Nephron progenitor cell (in vitro differentiated cells): ENCODE results near the gene PLCL2.
A peak's percentile ranks its signal among the peaks of the same experiment; 100 is the strongest.

Source experiments
- DNase-seq: peaks from one replicate; pipeline ENCODE4 v3.0.0; 2021
- H3K27ac Mint-ChIP-seq: 2 replicates; pipeline ENCODE4 v1.8.0; 2021; ENCODE audit warnings: mild to moderate bottlenecking, moderate library complexity, mixed read lengths
- H3K27me3 Mint-ChIP-seq: 2 replicates; pipeline ENCODE4 v1.8.0; 2021; ENCODE audit warnings: mild to moderate bottlenecking, low read depth, mixed read lengths; ENCODE audit not compliant: poor library complexity
- H3K36me3 Mint-ChIP-seq: 2 replicates; pipeline ENCODE4 v1.8.0; 2021; ENCODE audit warnings: low read depth, mixed read lengths
- H3K4me1 Mint-ChIP-seq: 2 replicates; pipeline ENCODE4 v1.8.0; 2021; ENCODE audit warnings: mixed read lengths
- H3K4me3 Mint-ChIP-seq: 2 replicates; pipeline ENCODE4 v1.8.0; 2021; ENCODE audit warnings: mild to moderate bottlenecking, moderate library complexity, mixed read lengths
- H3K9me3 Mint-ChIP-seq: 2 replicates; pipeline ENCODE4 v1.8.0; 2021; ENCODE audit warnings: mild to moderate bottlenecking, moderate library complexity, mixed read lengths
- TF ChIP-seq, protein P1 (sequence below): fragments of 200-600 bp; sonication (generic); IDR thresholded peaks from 2 replicates; pipeline ENCODE4 v1.5.0; 2021; ENCODE audit warnings: antibody characterized with exemption

PLCL2 gene

DNA sequence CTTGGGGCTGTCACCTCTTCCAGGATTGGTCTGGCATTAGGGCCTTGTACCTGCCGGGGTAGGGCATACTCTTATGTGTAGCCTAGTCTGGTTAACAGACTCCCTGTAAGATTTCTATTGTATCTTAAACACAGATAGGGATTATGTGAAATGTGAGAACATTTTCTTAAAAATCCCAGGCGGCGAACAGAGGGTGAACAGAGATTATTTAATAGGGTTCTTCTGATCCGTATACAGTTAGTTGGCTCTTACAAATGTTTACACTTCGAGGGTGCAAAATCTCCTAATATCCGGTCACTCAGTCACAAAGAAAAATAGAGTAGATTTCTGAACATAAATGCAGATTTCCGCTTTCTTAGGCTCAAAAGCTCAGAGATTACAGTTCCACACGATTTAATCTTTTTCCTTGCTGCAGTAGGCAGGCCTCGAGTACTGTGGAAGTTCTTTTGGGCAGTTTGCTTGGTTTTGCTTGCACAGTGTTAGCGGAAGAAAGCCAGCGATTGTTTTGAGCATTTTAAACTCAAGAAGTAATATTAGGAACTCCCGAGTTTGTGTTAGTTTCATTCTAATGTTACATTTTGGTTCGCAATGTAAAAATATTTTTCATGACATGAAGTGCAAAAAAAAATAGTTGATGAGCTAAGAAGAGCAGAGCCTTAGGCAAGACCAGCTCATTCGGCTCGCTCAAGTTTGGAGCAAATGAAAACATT lies 993 bp downstream of the PLCL2 start:
- H3K36me3 Mint-ChIP-seq, result no peaks in the 10 kb centered on the region
- no peak for DNase-seq
- peaks cover 20% of the 10 kb centered on the region for H3K27me3 Mint-ChIP-seq
- H3K4me1 Mint-ChIP-seq, result peaks cover 30% of the 10 kb centered on the region
- TF ChIP-seq, protein P1, sequence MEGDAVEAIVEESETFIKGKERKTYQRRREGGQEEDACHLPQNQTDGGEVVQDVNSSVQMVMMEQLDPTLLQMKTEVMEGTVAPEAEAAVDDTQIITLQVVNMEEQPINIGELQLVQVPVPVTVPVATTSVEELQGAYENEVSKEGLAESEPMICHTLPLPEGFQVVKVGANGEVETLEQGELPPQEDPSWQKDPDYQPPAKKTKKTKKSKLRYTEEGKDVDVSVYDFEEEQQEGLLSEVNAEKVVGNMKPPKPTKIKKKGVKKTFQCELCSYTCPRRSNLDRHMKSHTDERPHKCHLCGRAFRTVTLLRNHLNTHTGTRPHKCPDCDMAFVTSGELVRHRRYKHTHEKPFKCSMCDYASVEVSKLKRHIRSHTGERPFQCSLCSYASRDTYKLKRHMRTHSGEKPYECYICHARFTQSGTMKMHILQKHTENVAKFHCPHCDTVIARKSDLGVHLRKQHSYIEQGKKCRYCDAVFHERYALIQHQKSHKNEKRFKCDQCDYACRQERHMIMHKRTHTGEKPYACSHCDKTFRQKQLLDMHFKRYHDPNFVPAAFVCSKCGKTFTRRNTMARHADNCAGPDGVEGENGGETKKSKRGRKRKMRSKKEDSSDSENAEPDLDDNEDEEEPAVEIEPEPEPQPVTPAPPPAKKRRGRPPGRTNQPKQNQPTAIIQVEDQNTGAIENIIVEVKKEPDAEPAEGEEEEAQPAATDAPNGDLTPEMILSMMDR, result no peak
- peak overlapping the region; percentile 86 for H3K4me3 Mint-ChIP-seq
- no peak overlapping the region for H3K27ac Mint-ChIP-seq
- no peaks in the 10 kb centered on the region for H3K9me3 Mint-ChIP-seq

DNA sequence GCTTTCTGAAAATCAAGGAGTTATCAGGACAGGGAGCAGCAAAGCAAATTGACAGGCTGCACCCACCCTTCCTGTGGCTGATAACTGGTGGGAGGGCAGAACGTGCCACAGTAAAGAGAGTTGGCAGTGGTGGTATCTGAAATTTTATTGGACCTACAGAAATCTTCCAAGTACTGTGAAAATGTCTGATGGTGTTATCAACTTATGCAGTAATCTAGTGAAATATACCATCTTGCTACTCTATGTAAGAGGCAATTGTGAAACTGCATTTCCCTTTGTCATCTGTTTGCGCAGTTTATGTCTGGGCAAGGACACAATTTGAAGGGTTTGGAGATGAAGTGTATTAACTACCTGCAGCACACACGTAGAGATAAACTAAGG lies 1.5 kb downstream of the PLCL2 start:
- peak overlapping the region; percentile 86 for H3K4me3 Mint-ChIP-seq
- H3K36me3 Mint-ChIP-seq, result no peaks in the 10 kb centered on the region

DNA sequence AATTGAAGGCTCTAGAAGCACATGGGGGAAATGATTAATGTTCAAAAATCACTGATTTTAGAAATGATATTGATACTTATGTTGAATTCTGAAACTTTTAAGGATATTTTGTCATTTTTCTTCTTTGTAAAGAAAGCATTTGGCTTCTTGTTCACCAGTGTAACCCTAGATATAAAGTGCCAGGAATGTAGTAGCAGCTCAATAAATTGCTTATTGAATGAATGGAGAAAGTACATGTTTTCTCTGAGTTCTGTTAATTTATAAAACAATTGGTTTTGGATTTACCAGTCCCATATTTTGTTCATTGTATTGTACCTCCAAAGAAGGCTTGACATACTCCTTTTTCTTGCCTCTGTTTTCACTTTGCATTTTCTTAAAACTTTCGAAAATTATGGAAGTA lies 2.4 kb downstream of the PLCL2 start:
- Mint-ChIP-seq H3K9me3 (no peaks in the 10 kb centered on the region), H3K27me3 (peaks cover 15% of the 10 kb centered on the region), H3K4me1 (peaks cover 30% of the 10 kb centered on the region), H3K4me3 (peak overlapping the region; percentile 86), H3K36me3 (no peaks in the 10 kb centered on the region), H3K27ac (no peak overlapping the region)
- TF ChIP-seq, protein P1, result no peak
- no peak for DNase-seq

More for the DNA sequence above, 1.5 kb downstream of the PLCL2 start:
- peaks cover 30% of the 10 kb centered on the region for H3K4me1 Mint-ChIP-seq
- no peaks in the 10 kb centered on the region for H3K9me3 Mint-ChIP-seq
- no peak overlapping the region for H3K27ac Mint-ChIP-seq
- H3K27me3 Mint-ChIP-seq, result peaks cover 20% of the 10 kb centered on the region
- no peak for DNase-seq
- TF ChIP-seq, protein P1, result no peak

DNA sequence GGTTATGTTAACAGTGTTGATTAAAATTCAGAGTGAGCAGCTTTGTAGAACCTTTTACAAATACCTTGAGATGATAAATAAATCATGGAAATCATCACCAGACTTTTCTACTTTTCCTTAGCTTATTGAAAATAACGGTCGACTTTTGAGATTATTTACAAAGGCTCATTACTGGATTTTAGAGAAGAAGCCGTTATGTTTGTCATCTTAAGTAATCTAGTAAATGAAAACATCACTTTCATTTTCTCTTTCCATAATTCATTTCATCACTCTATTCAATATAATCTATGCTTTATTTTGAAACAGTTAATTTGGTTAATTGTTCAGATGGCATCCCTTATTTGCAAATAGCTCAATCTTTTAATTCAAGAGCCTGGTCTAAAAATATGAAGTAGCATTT lies 3.6 kb downstream of the PLCL2 start:
- Mint-ChIP-seq H3K27ac (no peak overlapping the region), H3K4me3 (no peak overlapping the region), H3K36me3 (no peaks in the 10 kb centered on the region), H3K9me3 (no peaks in the 10 kb centered on the region), H3K27me3 (peaks cover 15% of the 10 kb centered on the region), H3K4me1 (peaks cover 30% of the 10 kb centered on the region)
- DNase-seq, result no peak
- TF ChIP-seq, protein P1, result no peak

DNA sequence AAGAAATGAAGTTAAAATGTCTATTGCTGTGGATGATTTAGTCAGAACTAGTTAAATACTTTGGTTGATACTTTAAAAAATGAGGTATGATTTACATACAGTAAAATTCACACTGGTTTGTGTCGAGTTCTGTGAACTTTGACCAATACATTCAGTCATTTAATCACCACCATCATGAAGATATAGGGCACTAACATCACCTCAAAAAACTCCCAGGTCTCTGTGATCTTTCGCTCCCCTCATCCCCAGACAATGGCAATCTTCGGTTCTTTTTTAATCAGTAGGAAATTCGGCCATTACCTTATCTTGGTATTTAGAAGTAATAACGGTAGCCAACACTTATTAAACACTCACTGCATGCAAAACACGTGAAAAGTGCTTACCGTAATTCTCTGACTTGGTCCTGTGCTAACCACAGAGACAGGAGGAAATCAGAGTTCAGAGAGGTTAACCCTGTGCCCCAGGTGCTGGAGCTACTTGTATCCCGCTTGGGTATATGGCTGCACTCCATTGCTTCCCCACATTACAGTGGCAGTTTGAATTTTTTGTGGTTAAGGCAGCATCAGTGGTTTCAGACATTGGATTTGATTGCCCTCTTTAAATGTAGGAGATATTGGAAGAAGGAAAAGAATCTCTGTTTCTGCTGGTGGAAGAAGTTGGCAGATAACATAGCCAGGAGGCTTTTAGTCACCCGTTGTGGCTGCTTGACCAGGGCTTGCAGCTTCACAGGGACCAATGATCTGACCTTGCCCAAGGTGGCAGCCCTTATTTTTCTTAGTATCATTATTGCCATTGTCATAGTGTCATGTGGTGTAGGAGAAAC lies 4.2 kb downstream of the PLCL2 start:
- peaks cover 30% of the 10 kb centered on the region for H3K4me1 Mint-ChIP-seq
- no peak overlapping the region for H3K27ac Mint-ChIP-seq

More for the DNA sequence above, 4.2 kb downstream of the PLCL2 start:
- Mint-ChIP-seq H3K4me3 (no peak overlapping the region), H3K9me3 (no peaks in the 10 kb centered on the region), H3K27me3 (peaks cover 15% of the 10 kb centered on the region), H3K36me3 (no peaks in the 10 kb centered on the region)
- TF ChIP-seq, protein P1, result no peak
- DNase-seq, result no peak
